HCT116 (cell line): ENCODE data around the gene R3HDM1.
A peak's percentile ranks its signal among the peaks of the same experiment; 100 is the strongest.

ENCODE experiments used
- EZH2phosphoT487 ChIP-seq: fragments of 200-600 bp; IDR thresholded peaks from 2 replicates; pipeline ENCODE4 v1.6.1; 2018; ENCODE audit warnings: antibody characterized with exemption, borderline replicate concordance
- SIN3A ChIP-seq: IDR thresholded peaks from 2 replicates; pipeline ENCODE4 v1.6.1; 2012; ENCODE audit warnings: low read depth
- TF ChIP-seq, protein P1 (sequence below), 3 experiments: fragments of 200-600 bp in 1 of 3; sonication (generic) in 1 of 3; IDR thresholded peaks in 2 of 3; conservative IDR thresholded peaks in 1 of 3; 2 replicates each; pipeline ENCODE4 v1.5.1; 2012 to 2017; ENCODE audit warnings: low read depth in 2 of 3, low read length in 2 of 3, antibody characterized with exemption in 1 of 3, borderline replicate concordance in 1 of 3, control low read depth in 1 of 3, mild to moderate bottlenecking in 1 of 3, mixed read lengths in 1 of 3, mixed run types in 1 of 3, moderate library complexity in 1 of 3; ENCODE audit not compliant: insufficient read depth in 1 of 3
- TF ChIP-seq, protein P2 (sequence below): IDR thresholded peaks from 2 replicates; pipeline ENCODE4 v1.6.1; 2012; ENCODE audit warnings: low read depth
- TF ChIP-seq, protein P3 (sequence below): IDR thresholded peaks from 2 replicates; pipeline ENCODE4 v1.6.1; 2012

DNA sequence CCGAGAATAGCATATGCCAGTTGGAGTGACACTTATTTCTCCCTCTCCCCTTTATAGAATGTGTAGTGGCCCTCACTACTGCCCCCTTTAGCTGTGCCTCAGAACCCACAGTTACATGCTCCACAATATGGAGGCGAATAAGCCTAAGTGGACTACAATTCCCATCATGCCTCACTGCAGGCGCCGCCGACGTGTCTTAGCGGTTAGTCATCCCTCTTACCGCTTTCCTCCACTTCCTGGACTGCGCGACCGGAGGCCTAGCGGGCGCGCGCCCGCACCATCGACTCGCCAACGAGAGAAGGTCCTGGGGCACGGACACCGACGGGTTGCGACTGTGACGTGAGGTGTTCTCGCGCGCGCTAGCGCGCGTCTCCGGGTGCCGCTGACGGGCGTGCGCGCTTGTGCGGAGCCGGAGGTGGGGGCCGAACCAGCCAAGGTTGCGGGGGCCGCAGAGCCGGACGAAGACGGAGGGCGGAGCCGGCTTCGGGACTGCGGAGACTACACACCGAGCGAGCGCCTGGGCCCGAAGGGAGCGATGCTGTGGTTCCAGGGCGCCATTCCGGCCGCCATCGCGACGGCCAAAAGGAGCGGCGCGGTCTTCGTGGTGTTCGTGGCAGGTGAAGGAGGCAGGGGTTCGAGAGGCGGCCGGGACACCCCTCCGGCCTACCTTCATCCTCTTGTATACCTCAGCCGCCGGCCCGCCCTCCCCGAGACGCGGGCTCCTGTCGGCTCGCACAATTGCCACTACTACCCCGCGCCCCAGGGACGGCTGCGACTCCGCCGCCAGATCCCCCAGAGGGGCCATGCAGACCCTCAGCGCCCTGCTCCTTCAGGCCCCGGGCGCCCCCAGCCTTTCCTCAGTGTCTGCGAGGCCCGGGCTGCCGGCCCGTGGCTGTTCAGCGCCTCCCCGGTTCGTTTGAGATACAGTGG, 210.4 kb downstream of the R3HDM1 start, which contains the start of gene UBXN4:
- TF ChIP-seq, protein P1, sequence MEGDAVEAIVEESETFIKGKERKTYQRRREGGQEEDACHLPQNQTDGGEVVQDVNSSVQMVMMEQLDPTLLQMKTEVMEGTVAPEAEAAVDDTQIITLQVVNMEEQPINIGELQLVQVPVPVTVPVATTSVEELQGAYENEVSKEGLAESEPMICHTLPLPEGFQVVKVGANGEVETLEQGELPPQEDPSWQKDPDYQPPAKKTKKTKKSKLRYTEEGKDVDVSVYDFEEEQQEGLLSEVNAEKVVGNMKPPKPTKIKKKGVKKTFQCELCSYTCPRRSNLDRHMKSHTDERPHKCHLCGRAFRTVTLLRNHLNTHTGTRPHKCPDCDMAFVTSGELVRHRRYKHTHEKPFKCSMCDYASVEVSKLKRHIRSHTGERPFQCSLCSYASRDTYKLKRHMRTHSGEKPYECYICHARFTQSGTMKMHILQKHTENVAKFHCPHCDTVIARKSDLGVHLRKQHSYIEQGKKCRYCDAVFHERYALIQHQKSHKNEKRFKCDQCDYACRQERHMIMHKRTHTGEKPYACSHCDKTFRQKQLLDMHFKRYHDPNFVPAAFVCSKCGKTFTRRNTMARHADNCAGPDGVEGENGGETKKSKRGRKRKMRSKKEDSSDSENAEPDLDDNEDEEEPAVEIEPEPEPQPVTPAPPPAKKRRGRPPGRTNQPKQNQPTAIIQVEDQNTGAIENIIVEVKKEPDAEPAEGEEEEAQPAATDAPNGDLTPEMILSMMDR (IDR thresholded peaks at IDR 0.05 in 2 of 3, conservative IDR thresholded peaks at IDR 0.05 in 1 of 3; ENCODE audit: borderline replicate concordance in 1 of 3, insufficient read depth in 1 of 3, low read depth in 2 of 3, low read length in 2 of 3), result peak; percentile 13 to 80 (median 70); a peak in 5 of 6 replicates
- TF ChIP-seq EZH2phosphoT487 (no peak), SIN3A (peak; percentile 62; the same call in 1 of the 2 replicates)
- TF ChIP-seq, protein P2, sequence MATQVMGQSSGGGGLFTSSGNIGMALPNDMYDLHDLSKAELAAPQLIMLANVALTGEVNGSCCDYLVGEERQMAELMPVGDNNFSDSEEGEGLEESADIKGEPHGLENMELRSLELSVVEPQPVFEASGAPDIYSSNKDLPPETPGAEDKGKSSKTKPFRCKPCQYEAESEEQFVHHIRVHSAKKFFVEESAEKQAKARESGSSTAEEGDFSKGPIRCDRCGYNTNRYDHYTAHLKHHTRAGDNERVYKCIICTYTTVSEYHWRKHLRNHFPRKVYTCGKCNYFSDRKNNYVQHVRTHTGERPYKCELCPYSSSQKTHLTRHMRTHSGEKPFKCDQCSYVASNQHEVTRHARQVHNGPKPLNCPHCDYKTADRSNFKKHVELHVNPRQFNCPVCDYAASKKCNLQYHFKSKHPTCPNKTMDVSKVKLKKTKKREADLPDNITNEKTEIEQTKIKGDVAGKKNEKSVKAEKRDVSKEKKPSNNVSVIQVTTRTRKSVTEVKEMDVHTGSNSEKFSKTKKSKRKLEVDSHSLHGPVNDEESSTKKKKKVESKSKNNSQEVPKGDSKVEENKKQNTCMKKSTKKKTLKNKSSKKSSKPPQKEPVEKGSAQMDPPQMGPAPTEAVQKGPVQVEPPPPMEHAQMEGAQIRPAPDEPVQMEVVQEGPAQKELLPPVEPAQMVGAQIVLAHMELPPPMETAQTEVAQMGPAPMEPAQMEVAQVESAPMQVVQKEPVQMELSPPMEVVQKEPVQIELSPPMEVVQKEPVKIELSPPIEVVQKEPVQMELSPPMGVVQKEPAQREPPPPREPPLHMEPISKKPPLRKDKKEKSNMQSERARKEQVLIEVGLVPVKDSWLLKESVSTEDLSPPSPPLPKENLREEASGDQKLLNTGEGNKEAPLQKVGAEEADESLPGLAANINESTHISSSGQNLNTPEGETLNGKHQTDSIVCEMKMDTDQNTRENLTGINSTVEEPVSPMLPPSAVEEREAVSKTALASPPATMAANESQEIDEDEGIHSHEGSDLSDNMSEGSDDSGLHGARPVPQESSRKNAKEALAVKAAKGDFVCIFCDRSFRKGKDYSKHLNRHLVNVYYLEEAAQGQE, result no peak
- TF ChIP-seq, protein P3, sequence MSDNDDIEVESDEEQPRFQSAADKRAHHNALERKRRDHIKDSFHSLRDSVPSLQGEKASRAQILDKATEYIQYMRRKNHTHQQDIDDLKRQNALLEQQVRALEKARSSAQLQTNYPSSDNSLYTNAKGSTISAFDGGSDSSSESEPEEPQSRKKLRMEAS, result peak; percentile 66
